H1 (cell line): ENCODE measurements around the gene ZNF407. TPM values are rescaled to one million over a fixed set of nuclear protein-coding genes. Genes with fewer than 3 reads are reported as not detected.

Source experiments
- CTCF ChIA-PET: fragments of 300-600 bp; sonication (Branson Sonifier 250); formaldehyde crosslinking; loops from one replicate; lab custom pipeline; 2021; ENCODE audit not compliant: partially characterized antibody; lab: Charles Lee
- POLR2A ChIA-PET: fragments of 300-600 bp; sonication (Branson Sonifier 250); formaldehyde crosslinking; loops from one replicate; lab custom pipeline; 2021; ENCODE audit warnings: inconsistent platforms; ENCODE audit not compliant: partially characterized antibody; lab: Charles Lee
- DNase-seq, 2 experiments: peaks; one replicate each; pipeline versions ENCODE4 v3.0.0 to v3.0.0-alpha.2; 2010 to 2022; ENCODE audit warnings: low spot score in 2 of 2, low read depth in 1 of 2, mixed read lengths in 1 of 2
- FAIRE-seq: peaks from 2 replicates; lab custom pipeline; 2011; peaks lifted over from hg19 to GRCh38; lab: Jason Lieb, UNC
- H2AFZ ChIP-seq: 2 replicates; pipeline ENCODE4 v1.8.1; 2012; ENCODE audit warnings: low read length, inconsistent platforms
- H2AK5ac ChIP-seq: 2 replicates; pipeline ENCODE4 v1.6.1; 2013; ENCODE audit warnings: low read depth, low read length
- H2BK120ac ChIP-seq: replicated peaks from 2 replicates; pipeline ENCODE3; 2013; ENCODE audit warnings: low read depth, low read length, inconsistent platforms
- H2BK12ac ChIP-seq: 2 replicates; pipeline ENCODE4 v1.6.1; 2013; ENCODE audit warnings: low read depth, low read length
- H2BK15ac ChIP-seq: 2 replicates; pipeline ENCODE4 v1.6.1; 2013; ENCODE audit warnings: low read length
- H2BK20ac ChIP-seq: 2 replicates; pipeline ENCODE4 v1.6.1; 2013; ENCODE audit warnings: low read length
- H2BK5ac ChIP-seq: 2 replicates; pipeline ENCODE4 v1.6.1; 2013; ENCODE audit warnings: low read depth, low read length
- H3K14ac ChIP-seq: 2 replicates; pipeline ENCODE4 v1.6.1; 2013; ENCODE audit warnings: inconsistent platforms; ENCODE audit not compliant: insufficient read length
- H3K18ac ChIP-seq: 2 replicates; pipeline ENCODE4 v1.6.1; 2013; ENCODE audit warnings: low read length; ENCODE audit errors: extremely low read depth
- H3K23ac ChIP-seq: 2 replicates; pipeline ENCODE4 v1.6.1; 2013; ENCODE audit warnings: inconsistent platforms; ENCODE audit not compliant: insufficient read length
- H3K23me2 ChIP-seq: 2 replicates; pipeline ENCODE4 v1.6.1; 2013; ENCODE audit warnings: low read depth, low read length
- H3K27ac ChIP-seq: 2 replicates; pipeline ENCODE4 v1.6.1; 2011; ENCODE audit warnings: low read depth, low read length, inconsistent platforms
- H3K27me3 ChIP-seq, 4 experiments: replicated peaks in 1 of 4; 1 replicate in 1 of 4; 2 replicates in 3 of 4; pipeline versions ENCODE4 v1.6.1 to v1.8.1; 2011 to 2013; ENCODE audit warnings: low read length in 3 of 4, mild to moderate bottlenecking in 3 of 4, inconsistent platforms in 2 of 4, mixed read lengths in 2 of 4, moderate library complexity in 1 of 4; ENCODE audit not compliant: control insufficient read depth in 3 of 4, insufficient read depth in 3 of 4; ENCODE audit errors: extremely low read depth in 1 of 4
- H3K36me3 ChIP-seq, 4 experiments: 2 replicates each; pipeline versions ENCODE4 v1.6.1 to v1.8.1; 2011 to 2013; ENCODE audit warnings: mild to moderate bottlenecking in 4 of 4, low read length in 3 of 4, moderate library complexity in 2 of 4, control low read depth in 1 of 4, inconsistent platforms in 1 of 4; ENCODE audit not compliant: insufficient read depth in 4 of 4, control insufficient read depth in 2 of 4
- H3K4ac ChIP-seq: replicated peaks from 2 replicates; pipeline ENCODE3; 2013; ENCODE audit warnings: low read length, low read depth, mixed read lengths, inconsistent platforms; ENCODE audit not compliant: insufficient read length
- H3K4me1 ChIP-seq, 4 experiments: replicated peaks in 1 of 4; 1 replicate in 1 of 4; 2 replicates in 3 of 4; pipeline versions ENCODE4 v1.6.1 to v1.8.1; 2011 to 2013; ENCODE audit warnings: low read length in 3 of 4, inconsistent platforms in 2 of 4, mixed read lengths in 1 of 4; ENCODE audit not compliant: insufficient read depth in 4 of 4, control insufficient read depth in 3 of 4
- H3K4me2 ChIP-seq, 2 experiments: 2 replicates each; pipeline versions ENCODE4 v1.6.1 to v1.8.1; 2011 to 2013; ENCODE audit warnings: low read depth in 2 of 2, low read length in 2 of 2, control low read depth in 1 of 2, inconsistent platforms in 1 of 2, mild to moderate bottlenecking in 1 of 2; ENCODE audit not compliant: insufficient read depth in 1 of 2
- H3K4me3 ChIP-seq, 4 experiments: fragments of 200-600, 300-600 bp in 1 of 4; sonication (generic), shearing (Covaris generic), sonication (Bioruptor Twin) in 1 of 4; 2 replicates each; pipeline versions ENCODE4 v1.5.1 to v1.8.1; 2011 to 2016; ENCODE audit warnings: low read length in 4 of 4, low read depth in 3 of 4, control low read depth in 2 of 4, inconsistent platforms in 2 of 4, mild to moderate bottlenecking in 2 of 4, mixed read lengths in 1 of 4, moderate library complexity in 1 of 4; ENCODE audit not compliant: insufficient read depth in 2 of 4; ENCODE audit errors: extremely low read depth in 1 of 4
- H3K56ac ChIP-seq: replicated peaks from 2 replicates; pipeline ENCODE3; 2013; ENCODE audit warnings: low read depth, mild to moderate bottlenecking, mixed read lengths, low read length, inconsistent platforms; ENCODE audit not compliant: insufficient read length
- H3K79me1 ChIP-seq: 2 replicates; pipeline ENCODE4 v1.6.1; 2013; ENCODE audit warnings: low read depth, low read length, control low read depth
- H3K79me2 ChIP-seq, 2 experiments: 2 replicates each; pipeline versions ENCODE4 v1.6.1 to v1.8.1; 2012 to 2013; ENCODE audit warnings: low read length in 2 of 2, mild to moderate bottlenecking in 2 of 2, inconsistent platforms in 1 of 2; ENCODE audit not compliant: insufficient read depth in 2 of 2, control insufficient read depth in 1 of 2
- H3K9ac ChIP-seq, 4 experiments: replicated peaks in 1 of 4; 1 replicate in 1 of 4; 2 replicates in 3 of 4; pipeline versions ENCODE4 v1.6.1 to v1.8.1; 2011 to 2013; ENCODE audit warnings: low read depth in 3 of 4, low read length in 3 of 4, control low read depth in 2 of 4, mild to moderate bottlenecking in 2 of 4, moderate library complexity in 2 of 4, inconsistent platforms in 1 of 4; ENCODE audit errors: extremely low read depth in 1 of 4
- H3K9me3 ChIP-seq, 2 experiments: 2 replicates each; pipeline versions ENCODE4 v1.6.1 to v1.8.1; 2012 to 2013; ENCODE audit warnings: mild to moderate bottlenecking in 2 of 2, moderate library complexity in 2 of 2, control low read depth in 1 of 2, inconsistent platforms in 1 of 2, low read depth in 1 of 2, low read length in 1 of 2, mixed read lengths in 1 of 2; ENCODE audit not compliant: insufficient read depth in 2 of 2
- H4K20me1 ChIP-seq, 2 experiments: replicated peaks in 1 of 2; 2 replicates each; pipeline versions ENCODE3 to v1.8.1; 2011 to 2013; ENCODE audit warnings: inconsistent platforms in 2 of 2, low read length in 2 of 2, mild to moderate bottlenecking in 1 of 2; ENCODE audit not compliant: insufficient read depth in 2 of 2, control insufficient read depth in 1 of 2
- H4K5ac ChIP-seq: 2 replicates; pipeline ENCODE4 v1.6.1; 2013; ENCODE audit warnings: low read length, low read depth, mixed read lengths, inconsistent platforms; ENCODE audit not compliant: insufficient read length
- H4K8ac ChIP-seq: 2 replicates; pipeline ENCODE4 v1.8.0; 2013; ENCODE audit warnings: mild to moderate bottlenecking, moderate library complexity, low read length, inconsistent platforms; ENCODE audit not compliant: insufficient read depth; ENCODE audit errors: extremely low read depth
- H4K91ac ChIP-seq: replicated peaks from 2 replicates; pipeline ENCODE3; 2013; ENCODE audit warnings: low read length, mixed read lengths, inconsistent platforms; ENCODE audit not compliant: insufficient read length
- ASH2L ChIP-seq: fragments of 200-600, 300-600 bp; sonication (generic); IDR thresholded peaks from one replicate; pipeline ENCODE4 v1.7.1; 2017; ENCODE audit warnings: low read length
- BRCA1 ChIP-seq: IDR thresholded peaks from 2 replicates; pipeline ENCODE4 v1.6.1; 2012; ENCODE audit warnings: low read depth, low read length, improper control_type of control experiment
- CBX5 ChIP-seq: fragments of 300-800, 300-1000 bp; sonication (generic); IDR thresholded peaks from 2 replicates; pipeline ENCODE4 v1.7.1; 2016; ENCODE audit warnings: antibody characterized with exemption, low read length, low read depth
- CEBPB ChIP-seq: IDR thresholded peaks from 2 replicates; pipeline ENCODE4 v1.6.1; 2012; ENCODE audit warnings: low read depth, low read length
- EZH2 ChIP-seq: fragments of 200-600 bp; sonication (generic); IDR thresholded peaks from 2 replicates; pipeline ENCODE4 v1.7.1; 2012; ENCODE audit warnings: low read depth, mild to moderate bottlenecking, moderate library complexity, low read length, inconsistent platforms; ENCODE audit not compliant: severe bottlenecking
- GABPA ChIP-seq: IDR thresholded peaks from 2 replicates; pipeline ENCODE4 v1.6.1; 2011; ENCODE audit warnings: mild to moderate bottlenecking, low read length, moderate library complexity, borderline replicate concordance; ENCODE audit not compliant: insufficient read depth
- GTF2F1 ChIP-seq: IDR thresholded peaks from 2 replicates; pipeline ENCODE4 v1.6.1; 2012; ENCODE audit warnings: low read depth, low read length, improper control_type of control experiment, borderline replicate concordance
- KDM1A ChIP-seq: fragments of 200-600, 300-600 bp; sonication (generic); IDR thresholded peaks from 2 replicates; pipeline ENCODE4 v1.7.1; 2016; ENCODE audit warnings: mild to moderate bottlenecking, low read length, borderline replicate concordance
- MAX ChIP-seq: IDR thresholded peaks from 2 replicates; pipeline ENCODE4 v1.6.1; 2012; ENCODE audit warnings: inconsistent platforms
- POLR2AphosphoS5 ChIP-seq: IDR thresholded peaks from 2 replicates; pipeline ENCODE4 v1.6.1; 2011; ENCODE audit warnings: low read depth, low read length
- POU5F1 ChIP-seq: IDR thresholded peaks from 2 replicates; pipeline ENCODE4 v1.6.1; 2011; ENCODE audit warnings: low read depth, mild to moderate bottlenecking, low read length, moderate library complexity
- SIX5 ChIP-seq: IDR thresholded peaks from 2 replicates; pipeline ENCODE4 v1.6.1; 2011; ENCODE audit warnings: mild to moderate bottlenecking, low read depth, low read length
- SP2 ChIP-seq: IDR thresholded peaks from 2 replicates; pipeline ENCODE4 v1.6.1; 2012; ENCODE audit warnings: mild to moderate bottlenecking, low read length, inconsistent platforms
- SUZ12 ChIP-seq: fragments of 200-600 bp; sonication (generic); IDR thresholded peaks from 2 replicates; pipeline ENCODE4 v1.6.1; 2012; ENCODE audit warnings: mild to moderate bottlenecking, inconsistent platforms, low read length, moderate library complexity, mixed read lengths
- TAF1 ChIP-seq: IDR thresholded peaks from 2 replicates; pipeline ENCODE4 v1.6.1; 2011; ENCODE audit warnings: mild to moderate bottlenecking, low read depth, low read length
- TEAD4 ChIP-seq: IDR thresholded peaks from 2 replicates; pipeline ENCODE4 v1.6.1; 2012; ENCODE audit warnings: low read depth, low read length, inconsistent platforms, mixed read lengths
- WGBS, 2 experiments: shearing (Covaris generic) in 1 of 2; methylation state at CpG; one replicate each; pipeline versions ENCODE4 v1.1.6 to v1.1.7; 2013 to 2015; ENCODE audit warnings: low lambda C conversion rate in 2 of 2, mixed read lengths in 2 of 2, inconsistent platforms in 1 of 2, low coverage in 1 of 2, missing lambda C conversion rate in 1 of 2; ENCODE audit not compliant: insufficient replicate concordance in 2 of 2, insufficient coverage in 1 of 2, insufficient read length in 1 of 2; ENCODE audit errors: extremely low coverage in 1 of 2, missing lambda C conversion rate in 1 of 2; 5-methylcytosine and 5-hydroxymethylcytosine counted together
- polyA plus RNA-seq, 7 experiments: library from polyadenylated mRNA; depleted of rRNA in 3 of 7; stranded (reverse) in 5 of 7; unstranded in 2 of 7; fragments of >200 nt in 5 of 7; fragments of 200-250 nt in 2 of 7; gene quantifications; 1 replicate in 5 of 7; 2 replicates in 1 of 7; 4 replicates in 1 of 7; pipeline versions ENCODE4 v1.2.1 to v1.2.3, GENCODE V29; 2011 to 2013; ENCODE audit warnings: missing spikeins in 2 of 7, mixed read lengths in 2 of 7
- total RNA-seq: library from RNA; stranded (reverse); fragmentation: NEBNext Ultra II Directional; extraction: Animal tissue kit (Norgen Biotek cat#: 25700); gene quantifications from 2 replicates; pipeline ENCODE4 v1.2.1, GENCODE V29; 2021

ZNF407 gene
- total and polyA plus RNA-seq, 2 of the 8 experiments (the other 6 are each of a cell fraction or from before 2014, with no cell fraction given): 1.5 to 6.8 TPM

- no peak overlapping the region for H2BK20ac ChIP-seq
- no peak overlapping the region for H3K4me3 ChIP-seq
- CTCF ChIA-PET: interaction anchor here (0.6 to 1.5 kb wide), 2 partner anchors 18 to 102 kb away, joined by 3 to 4 read pairs; no protein-coding TSS in a partner anchor
- H3K4me2 ChIP-seq: no peak overlapping the region
- H4K8ac ChIP-seq: no peak overlapping the region
- H3K27me3 ChIP-seq: no peaks in the 10 kb centered on the region
- H3K4me1 ChIP-seq: peaks cover 0 to 6% (median 4%) of the 10 kb centered on the region in 4 experiments; a peak in 4 of 7 replicates
- WGBS, 2 experiments: 94% methylated on average over 4 of the region's 4 CpGs; no CpG with 5 or more reads in 1 of the 2 experiments
- H3K9me3 ChIP-seq: no peaks in the 10 kb centered on the region
- TF ChIP-seq POU5F1 (no peak), EZH2 (no peak), POLR2AphosphoS5 (no peak), KDM1A (no peak), GABPA (no peak), CEBPB (no peak), SP2 (no peak), SUZ12 (no peak), SIX5 (no peak), ASH2L (no peak), MAX (no peak), TEAD4 (no peak), TAF1 (no peak), CBX5 (no peak), GTF2F1 (no peak), BRCA1 (no peak)
- no peak overlapping the region for H2BK120ac ChIP-seq
- H3K23ac ChIP-seq: no peak overlapping the region
- H2AK5ac ChIP-seq: no peak overlapping the region
- no peaks in the 10 kb centered on the region for H3K79me2 ChIP-seq
- H3K9ac ChIP-seq: no peak overlapping the region
- H2AFZ ChIP-seq: no peak overlapping the region
- H3K27ac ChIP-seq: no peak overlapping the region
- no peak overlapping the region for H2BK15ac ChIP-seq
- no peak overlapping the region for H3K18ac ChIP-seq
- no peaks in the 10 kb centered on the region for H3K79me1 ChIP-seq
- no peak overlapping the region for H2BK12ac ChIP-seq
- no peaks in the 10 kb centered on the region for H4K20me1 ChIP-seq
- H3K14ac ChIP-seq: no peak overlapping the region
- POLR2A ChIA-PET: no interaction called here
- FAIRE-seq (no peak), DNase-seq (no peak)
- H2BK5ac ChIP-seq: no peak overlapping the region
- no peaks in the 10 kb centered on the region; a peak in 2 of 8 replicates for H3K36me3 ChIP-seq
- no peak overlapping the region for H4K91ac ChIP-seq
- no peak overlapping the region for H3K56ac ChIP-seq
- no peak overlapping the region for H3K4ac ChIP-seq
- no peaks in the 10 kb centered on the region for H3K23me2 ChIP-seq
- H4K5ac ChIP-seq: no peak overlapping the region
Observed at GRCh38 chr18:74796211-74796610, 198.5 kb downstream of the ZNF407 start.
